ENCODE measurements around the gene SSTR5.

The SSTR5 gene

GRCh38 chr16:1040346-1040745 lies 32.2 kb upstream of the SSTR5 start:
- no peak for DNase-seq (ENCODE audit: low read depth)

- DNase-seq (ENCODE audit: low read depth), result no peak
Measured at GRCh38 chr16:1042049-1042744, 30.4 kb upstream of the SSTR5 start.

- no peak for DNase-seq (ENCODE audit: low read depth)
Measured at GRCh38 chr16:1042866-1043265, 29.7 kb upstream of the SSTR5 start.

- DNase-seq (ENCODE audit: low read depth), result no peak
Measured at GRCh38 chr16:1043881-1044451, 28.6 kb upstream of the SSTR5 start.

GRCh38 chr16:1044460-1045309 lies 27.9 kb upstream of the SSTR5 start:
- no peak for DNase-seq (ENCODE audit: low read depth)

GRCh38 chr16:1045310-1045992 lies 27.1 kb upstream of the SSTR5 start:
- no peak for DNase-seq (ENCODE audit: low read depth)

GRCh38 chr16:1045993-1046911 lies 26.3 kb upstream of the SSTR5 start:
- no peak for DNase-seq (ENCODE audit: low read depth)

- DNase-seq (ENCODE audit: low read depth), result no peak
Measured at GRCh38 chr16:1047123-1047522, 25.4 kb upstream of the SSTR5 start.

GRCh38 chr16:1047801-1048200 lies 24.7 kb upstream of the SSTR5 start:
- no peak for DNase-seq (ENCODE audit: low read depth)

- peak; percentile 63 for DNase-seq (ENCODE audit: low read depth)
Measured at GRCh38 chr16:1048442-1049112, 24.0 kb upstream of the SSTR5 start.

- no peak for DNase-seq (ENCODE audit: low read depth)
Measured at GRCh38 chr16:1049113-1049975, 23.2 kb upstream of the SSTR5 start.

- no peak for DNase-seq (ENCODE audit: low read depth)
Measured at GRCh38 chr16:1049976-1050247, 22.6 kb upstream of the SSTR5 start.

GRCh38 chr16:1050516-1050915 lies 22.0 kb upstream of the SSTR5 start:
- no peak for DNase-seq (ENCODE audit: low read depth)

GRCh38 chr16:1050921-1051320 lies 21.6 kb upstream of the SSTR5 start:
- no peak for DNase-seq (ENCODE audit: low read depth)

- no peak for DNase-seq (ENCODE audit: low read depth)
Measured at GRCh38 chr16:1051446-1051845, 21.1 kb upstream of the SSTR5 start.

GRCh38 chr16:1052721-1053120 lies 19.8 kb upstream of the SSTR5 start:
- no peak for DNase-seq (ENCODE audit: low read depth)

GRCh38 chr16:1053121-1053521 lies 19.4 kb upstream of the SSTR5 start:
- DNase-seq (ENCODE audit: low read depth), result no peak

- DNase-seq (ENCODE audit: low read depth), result no peak
Measured at GRCh38 chr16:1053700-1054368, 18.7 kb upstream of the SSTR5 start.

Measured in iris pigment epithelial cell (primary cell).